Spinal cord (tissue), 10 donors: ENCODE measurements around the gene GPC1. TPM values are rescaled to one million over a fixed set of nuclear protein-coding genes. Genes with fewer than 3 reads are reported as not detected.

ENCODE experiments used
- DNase-seq, 6 donors: peaks; one replicate each; pipeline versions ENCODE4 v3.0.0 to v3.0.0-alpha.2; 2013 to 2015; ENCODE audit warnings: low spot score in 6 of 6, low read depth in 4 of 6
- H3K27ac ChIP-seq: one replicate; pipeline ENCODE4 v1.5.1; 2013; ENCODE audit warnings: low read depth, low read length, control low read depth
- H3K27me3 ChIP-seq: one replicate; pipeline ENCODE4 v1.6.1; 2013; ENCODE audit warnings: low read length; ENCODE audit not compliant: control insufficient read depth, insufficient read depth
- H3K36me3 ChIP-seq: one replicate; pipeline ENCODE4 v1.6.1; 2013; ENCODE audit warnings: low read length; ENCODE audit not compliant: control insufficient read depth, insufficient read depth
- H3K4me1 ChIP-seq: one replicate; pipeline ENCODE4 v1.6.1; 2013; ENCODE audit warnings: low read length; ENCODE audit not compliant: control insufficient read depth, insufficient read depth
- H3K4me3 ChIP-seq: one replicate; pipeline ENCODE4 v1.5.1; 2013; ENCODE audit warnings: low read depth, low read length, control low read depth
- H3K9me3 ChIP-seq: one replicate; pipeline ENCODE4 v1.6.1; 2013; ENCODE audit warnings: low read length; ENCODE audit not compliant: control insufficient read depth, insufficient read depth
- WGBS: methylation state at CpG from one replicate; pipeline ENCODE4 v1.1.5; 2013; ENCODE audit warnings: missing lambda C conversion rate; ENCODE audit not compliant: insufficient coverage; 5-methylcytosine and 5-hydroxymethylcytosine counted together
- polyA plus RNA-seq, 2 donors: library from polyadenylated mRNA; unstranded; fragments of 120-200 nt; gene quantifications; one replicate each; pipeline ENCODE4 v1.2.1, GENCODE V29; 2013; ENCODE audit not compliant: insufficient read length in 2 of 2
- small RNA-seq: library from RNA; depleted of rRNA; stranded (forward); fragments of <200 nt; gene quantifications from one replicate; pipeline ENCODE3, GENCODE V24; 2014; ENCODE audit warnings: low replicate concordance
- total RNA-seq, 2 donors: library from RNA; depleted of rRNA in 1 of 2; stranded (reverse); fragments of 120-200 nt in 1 of 2; fragments of >200 nt in 1 of 2; gene quantifications; one replicate each; pipeline versions ENCODE4 v1.2.3 to v1.2.4, GENCODE V29; 2013 to 2014
- donor health status: healthy.

GPC1 gene
- total and polyA plus RNA-seq, 4 donors, result 27.2 to 216 (median 117) TPM

DNA sequence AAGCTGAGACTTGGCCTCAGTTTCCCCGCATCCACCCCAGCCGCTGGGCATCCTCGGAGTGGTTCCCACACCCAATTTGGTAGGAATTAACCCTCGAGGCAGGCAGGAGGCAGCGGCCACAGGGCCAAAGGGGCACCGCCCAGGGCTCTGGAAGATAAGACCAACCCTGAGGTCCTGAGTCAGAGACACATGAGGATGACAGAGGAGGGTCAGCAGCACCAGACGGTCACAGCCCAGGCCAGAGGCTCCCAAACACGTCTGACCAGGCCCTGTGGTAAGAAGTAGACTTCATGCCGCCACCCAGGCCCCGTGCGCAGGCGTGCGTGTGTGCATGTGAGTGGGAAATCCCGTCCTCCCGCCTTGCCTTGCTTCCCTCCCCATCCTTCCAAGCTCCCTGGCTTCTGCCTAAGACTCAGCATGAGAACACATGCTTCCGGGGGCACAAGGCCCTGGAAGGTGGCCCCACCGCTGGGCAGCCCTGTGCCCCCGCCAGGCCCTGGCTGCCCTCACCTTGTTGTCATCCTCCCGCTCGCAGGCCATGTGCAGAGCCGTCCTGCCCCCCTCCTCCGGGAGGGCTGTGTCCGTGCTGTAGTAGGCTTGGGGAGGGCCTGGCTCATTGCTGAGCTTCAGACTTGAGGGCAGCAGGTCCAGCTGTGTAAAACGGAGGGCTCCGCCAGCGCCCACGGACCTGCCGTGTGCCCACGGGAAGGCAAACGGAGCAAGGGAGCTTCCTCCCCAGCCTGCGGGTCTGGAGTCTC lies 76.1 kb downstream of the GPC1 start:
- no peak overlapping the region for H3K4me3 ChIP-seq
- no peaks in the 10 kb centered on the region for H3K9me3 ChIP-seq
- no peak for DNase-seq
- H3K27me3 ChIP-seq, result no peaks in the 10 kb centered on the region
- H3K27ac ChIP-seq, result no peak overlapping the region
- H3K4me1 ChIP-seq, result no peaks in the 10 kb centered on the region
- 93% methylated on average over 31 of the region's 31 CpGs for WGBS
- H3K36me3 ChIP-seq, result peaks cover 46% of the 10 kb centered on the region

DNA sequence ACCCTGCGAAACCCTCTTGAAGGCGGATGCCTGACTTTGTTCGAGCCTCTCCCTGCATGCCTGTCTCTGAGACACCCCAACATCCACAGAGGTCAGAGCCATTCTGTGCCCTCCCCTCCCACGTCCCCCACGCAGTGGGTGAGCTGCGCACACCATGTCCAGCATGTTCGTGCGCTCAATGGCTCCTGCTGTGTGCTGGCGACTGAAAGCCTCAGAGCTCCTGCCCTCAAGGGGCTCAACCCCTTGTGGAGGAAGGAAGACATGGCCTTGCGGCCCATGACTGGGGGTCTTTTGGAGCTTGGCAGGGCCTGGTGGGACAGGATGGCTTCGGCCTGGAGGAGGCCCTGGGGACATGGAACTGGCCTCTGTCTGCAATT lies 76.6 kb downstream of the GPC1 start:
- no peak for DNase-seq
- H3K36me3 ChIP-seq, result peaks cover 44% of the 10 kb centered on the region
- no peaks in the 10 kb centered on the region for H3K4me1 ChIP-seq
- H3K27me3 ChIP-seq, result no peaks in the 10 kb centered on the region
- no peak overlapping the region for H3K27ac ChIP-seq
- H3K9me3 ChIP-seq, result no peaks in the 10 kb centered on the region
- H3K4me3 ChIP-seq, result no peak overlapping the region
- 96% methylated on average over 11 of the region's 11 CpGs for WGBS

DNA sequence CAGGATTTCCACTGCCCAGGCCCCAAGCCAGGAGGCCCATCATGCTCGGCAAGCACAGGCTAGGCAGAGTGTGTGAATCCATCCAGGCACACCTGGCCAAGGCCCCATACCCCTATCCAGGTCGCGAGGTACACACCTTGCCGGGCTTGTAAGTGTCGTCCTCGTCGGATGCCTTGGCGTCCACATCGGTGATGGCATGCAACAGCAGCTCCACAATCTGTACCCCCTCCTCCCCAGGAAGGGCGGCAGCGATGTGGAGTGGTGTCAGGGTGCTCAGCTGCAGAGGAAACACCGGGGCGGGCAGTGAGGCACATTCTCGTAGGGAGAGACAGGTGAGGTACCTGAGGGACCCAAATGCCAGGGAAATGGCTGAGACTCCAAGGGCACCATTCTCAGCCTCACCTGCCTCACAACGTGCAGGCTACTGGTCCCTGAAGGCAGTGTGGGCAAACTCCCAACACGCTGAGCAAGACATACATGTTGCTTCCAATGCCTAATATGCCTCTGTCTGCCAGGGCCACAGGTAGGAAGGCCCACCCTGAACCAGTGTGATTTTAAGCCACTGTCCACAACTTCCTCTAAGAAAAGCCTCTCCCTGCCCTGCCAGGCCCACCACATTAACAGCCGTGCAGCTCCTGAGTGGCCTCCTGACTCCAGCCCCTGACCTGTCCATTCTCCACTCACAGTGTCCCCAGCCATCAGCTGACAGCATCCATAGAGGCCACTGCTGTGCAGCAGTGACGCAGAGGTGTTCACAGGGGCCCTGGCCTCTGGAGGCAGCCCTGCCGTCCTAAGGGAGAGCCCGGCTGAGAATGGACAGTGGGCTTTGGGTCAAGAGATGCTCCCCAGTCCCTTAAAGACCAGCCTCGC lies 77.4 kb downstream of the GPC1 start:
- Histone ChIP-seq H3K4me1 (no peaks in the 10 kb centered on the region), H3K27ac (no peak overlapping the region), H3K27me3 (no peaks in the 10 kb centered on the region), H3K4me3 (no peak overlapping the region), H3K9me3 (no peaks in the 10 kb centered on the region), H3K36me3 (peaks cover 37% of the 10 kb centered on the region)
- WGBS, result 96% methylated on average over 20 of the region's 21 CpGs
- no peak for DNase-seq

DNA sequence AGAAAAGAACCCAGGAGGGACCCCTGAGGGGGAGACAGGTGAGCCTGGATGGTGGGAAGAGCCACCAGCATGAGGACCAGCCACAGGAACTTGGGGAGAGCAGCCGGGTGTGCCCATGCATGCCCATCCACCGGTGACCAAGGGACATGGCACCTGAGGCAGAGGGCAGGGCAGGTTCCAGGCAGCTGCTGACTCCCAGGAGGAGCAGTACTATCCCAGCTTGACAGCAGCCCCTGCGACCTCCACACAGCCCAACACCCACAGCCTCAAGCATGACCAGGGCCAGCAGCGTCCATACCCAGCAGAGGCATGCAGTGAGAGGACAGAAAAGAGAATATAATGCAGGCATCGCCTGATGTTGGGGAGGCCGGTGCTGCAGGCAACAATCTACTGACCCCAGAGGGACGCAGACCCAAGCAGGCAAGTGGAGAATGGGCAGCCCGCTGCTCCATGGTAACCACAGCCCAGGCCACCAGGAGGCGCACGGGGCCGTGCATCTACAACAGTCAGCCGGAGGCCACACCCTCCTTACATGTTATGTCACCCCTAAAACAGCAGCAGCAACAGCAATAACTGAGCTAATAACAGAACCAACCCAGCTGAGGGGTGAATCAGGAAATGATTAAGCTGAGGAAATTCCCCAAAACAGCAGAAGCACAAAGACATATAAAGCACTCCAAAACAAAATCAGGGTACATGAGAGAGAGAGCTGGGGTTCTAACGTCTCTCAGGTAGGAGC lies 78.3 kb downstream of the GPC1 start:
- H3K27ac ChIP-seq, result no peak overlapping the region
- no peaks in the 10 kb centered on the region for H3K27me3 ChIP-seq
- no peaks in the 10 kb centered on the region for H3K4me1 ChIP-seq
- DNase-seq, result peak in 4 of 6 donors; percentile 6 to 65 (median 31)
- no peak overlapping the region for H3K4me3 ChIP-seq
- 33% methylated on average over 11 of the region's 13 CpGs for WGBS
- H3K36me3 ChIP-seq, result peaks cover 33% of the 10 kb centered on the region
- no peaks in the 10 kb centered on the region for H3K9me3 ChIP-seq

- H3K4me1 ChIP-seq, result no peaks in the 10 kb centered on the region
- WGBS, result 95% methylated on average over 2 of the region's 2 CpGs
- peaks cover 7% of the 10 kb centered on the region for H3K27me3 ChIP-seq
- H3K36me3 ChIP-seq, result peaks cover 27% of the 10 kb centered on the region
- no peak overlapping the region for H3K27ac ChIP-seq
- no peak for DNase-seq
- H3K9me3 ChIP-seq, result no peaks in the 10 kb centered on the region
- no peak overlapping the region for H3K4me3 ChIP-seq
These were observed 79.2 kb downstream of the GPC1 start for GRCh38 chr2:240514631-240515030.

GRCh38 chr2:240517342-240517741 lies 81.9 kb downstream of the GPC1 start:
- Histone ChIP-seq H3K4me1 (peaks cover 9% of the 10 kb centered on the region), H3K27me3 (peaks cover 15% of the 10 kb centered on the region), H3K36me3 (peaks cover 16% of the 10 kb centered on the region), H3K27ac (no peak overlapping the region), H3K9me3 (no peaks in the 10 kb centered on the region), H3K4me3 (no peak overlapping the region)
- no peak for DNase-seq
- 97% methylated on average over 4 of the region's 4 CpGs for WGBS

Small RNAs within 50 kb of the gene (small RNA-seq; reads per million reads assigned to genes)
- gene MIR149, result 135 reads per million, percentile 98 among the genes with 10 or more reads in this experiment

Other genes with a start within 250 kb of the GPC1 start
- gene ANKMY1, start 122.3 kb downstream of the GPC1 start, total RNA-seq, result 10 to 100 TPM in 1 of 2 donors, 1 to 10 TPM in 1; 7.8 to 13.2 TPM
- 10 to 100 TPM; 13.6 to 27.5 TPM for gene ANKMY1, start 122.3 kb downstream of the GPC1 start, polyA plus RNA-seq
- gene DUSP28, start 124.7 kb downstream of the GPC1 start, total RNA-seq, result 1 to 10 TPM; 4.1 to 4.8 TPM
- 10 to 100 TPM; 11.0 TPM for gene DUSP28, start 124.7 kb downstream of the GPC1 start, polyA plus RNA-seq
- 10 to 100 TPM; 11.3 to 16.1 TPM for gene RNPEPL1, start 132.8 kb downstream of the GPC1 start, total RNA-seq
- gene RNPEPL1, start 132.8 kb downstream of the GPC1 start, polyA plus RNA-seq, result 10 to 100 TPM; 38.3 to 41.8 TPM
- 10 to 100 TPM; 15.0 to 39.2 TPM for gene CAPN10, start 151.1 kb downstream of the GPC1 start, total RNA-seq
- gene CAPN10, start 151.1 kb downstream of the GPC1 start, polyA plus RNA-seq, result 10 to 100 TPM; 44.3 to 50.8 TPM
- gene GPR35, start 189.8 kb downstream of the GPC1 start, total RNA-seq, result 1 to 10 TPM; 2.1 to 2.6 TPM
- 1 to 10 TPM; 1.9 to 3.9 TPM for gene GPR35, start 189.8 kb downstream of the GPC1 start, polyA plus RNA-seq
- not detected for gene AQP12B, start 247.2 kb downstream of the GPC1 start, total RNA-seq
- gene AQP12B, start 247.2 kb downstream of the GPC1 start, polyA plus RNA-seq, result under 1 TPM; 0.44 to 0.56 TPM